Stimulated activated memory B cell treated with anti-CD40 and anti-IgM and Interleukin-4, amounts not matched to agents 10 μg/mL and 1 μg/mL and 100 μg/mL, for 72 hours (primary cell): ENCODE data around the gene MEFV.
A peak's percentile ranks its signal among the peaks of the same experiment; 100 is the strongest.
"Not testable (repeated sequence)": the region's sequence is repeated elsewhere in the genome, so short reads cannot be mapped to it uniquely, and the experiment has no call there.

ENCODE experiments used
- ATAC-seq: fragments of 150-1000 bp; cut with Tn5 transposase; 2 replicates; pipeline ENCODE4 v1.10.0; 2021
- H3K27ac Mint-ChIP-seq: one replicate; pipeline ENCODE4 v1.8.0; 2022; ENCODE audit warnings: mild to moderate bottlenecking, mixed read lengths
- H3K27me3 Mint-ChIP-seq: one replicate; pipeline ENCODE4 v1.8.0; 2022; ENCODE audit warnings: mixed read lengths
- H3K36me3 Mint-ChIP-seq: one replicate; pipeline ENCODE4 v1.8.0; 2022; ENCODE audit warnings: mixed read lengths
- H3K4me1 Mint-ChIP-seq: one replicate; pipeline ENCODE4 v1.8.0; 2022; ENCODE audit warnings: mixed read lengths
- H3K4me3 Mint-ChIP-seq: one replicate; pipeline ENCODE4 v1.8.0; 2022; ENCODE audit warnings: mild to moderate bottlenecking, moderate library complexity, mixed read lengths
- H3K9me3 Mint-ChIP-seq: one replicate; pipeline ENCODE4 v1.8.0; 2022; ENCODE audit warnings: mixed read lengths

MEFV gene

DNA sequence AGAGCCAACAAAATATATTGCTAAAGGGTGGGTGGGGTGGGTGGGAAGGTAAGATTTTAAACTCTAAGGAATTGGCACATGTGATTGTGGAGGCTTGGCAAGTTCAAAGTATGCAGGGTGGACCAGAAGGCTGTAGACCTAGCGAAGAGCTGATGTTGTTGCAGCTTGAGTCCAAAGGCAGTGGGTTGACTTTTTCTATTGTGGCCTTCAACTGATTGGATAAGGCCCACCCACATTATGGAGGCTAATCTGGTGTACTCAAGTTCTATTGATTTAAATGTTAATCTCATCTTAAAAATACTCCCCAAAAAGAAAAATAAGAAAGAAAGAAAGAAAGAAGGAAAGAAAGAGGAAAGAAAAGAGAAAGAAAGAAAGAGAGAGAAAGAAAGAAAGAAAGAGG lies 43.9 kb downstream of the MEFV start:
- peak overlapping the region; percentile 55 for H3K27ac Mint-ChIP-seq
- H3K27me3 Mint-ChIP-seq: peaks cover 47% of the 10 kb centered on the region
- H3K9me3 Mint-ChIP-seq: peaks cover 24% of the 10 kb centered on the region
- H3K4me3 Mint-ChIP-seq: no peak overlapping the region
- ATAC-seq: no peak
- peaks cover 7% of the 10 kb centered on the region for H3K36me3 Mint-ChIP-seq
- peaks cover 22% of the 10 kb centered on the region for H3K4me1 Mint-ChIP-seq

DNA sequence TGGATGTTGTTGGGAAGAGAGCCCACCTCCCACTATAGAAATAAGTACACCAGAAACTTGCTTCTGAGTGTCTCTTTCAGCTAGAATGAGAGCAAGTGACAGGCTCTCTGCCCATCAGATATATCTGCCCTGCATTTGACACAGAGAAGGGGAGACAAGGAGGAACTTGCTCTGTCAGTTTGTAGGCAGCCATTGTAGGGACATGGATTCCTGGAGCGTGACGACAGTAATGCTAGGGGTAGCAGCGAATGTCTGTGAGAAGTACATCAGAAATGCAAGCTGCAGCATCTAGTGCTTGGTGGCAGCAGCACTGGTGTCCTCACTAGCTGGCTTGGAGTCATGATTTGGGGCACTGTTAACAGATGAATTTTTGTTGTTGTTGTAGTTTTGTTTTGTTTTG lies 44.4 kb downstream of the MEFV start:
- peaks cover 27% of the 10 kb centered on the region for H3K9me3 Mint-ChIP-seq
- ATAC-seq: no peak
- H3K4me1 Mint-ChIP-seq: peaks cover 22% of the 10 kb centered on the region
- H3K36me3 Mint-ChIP-seq: peaks cover 12% of the 10 kb centered on the region
- no peak overlapping the region for H3K4me3 Mint-ChIP-seq
- H3K27ac Mint-ChIP-seq: no peak overlapping the region
- H3K27me3 Mint-ChIP-seq: peaks cover 47% of the 10 kb centered on the region

DNA sequence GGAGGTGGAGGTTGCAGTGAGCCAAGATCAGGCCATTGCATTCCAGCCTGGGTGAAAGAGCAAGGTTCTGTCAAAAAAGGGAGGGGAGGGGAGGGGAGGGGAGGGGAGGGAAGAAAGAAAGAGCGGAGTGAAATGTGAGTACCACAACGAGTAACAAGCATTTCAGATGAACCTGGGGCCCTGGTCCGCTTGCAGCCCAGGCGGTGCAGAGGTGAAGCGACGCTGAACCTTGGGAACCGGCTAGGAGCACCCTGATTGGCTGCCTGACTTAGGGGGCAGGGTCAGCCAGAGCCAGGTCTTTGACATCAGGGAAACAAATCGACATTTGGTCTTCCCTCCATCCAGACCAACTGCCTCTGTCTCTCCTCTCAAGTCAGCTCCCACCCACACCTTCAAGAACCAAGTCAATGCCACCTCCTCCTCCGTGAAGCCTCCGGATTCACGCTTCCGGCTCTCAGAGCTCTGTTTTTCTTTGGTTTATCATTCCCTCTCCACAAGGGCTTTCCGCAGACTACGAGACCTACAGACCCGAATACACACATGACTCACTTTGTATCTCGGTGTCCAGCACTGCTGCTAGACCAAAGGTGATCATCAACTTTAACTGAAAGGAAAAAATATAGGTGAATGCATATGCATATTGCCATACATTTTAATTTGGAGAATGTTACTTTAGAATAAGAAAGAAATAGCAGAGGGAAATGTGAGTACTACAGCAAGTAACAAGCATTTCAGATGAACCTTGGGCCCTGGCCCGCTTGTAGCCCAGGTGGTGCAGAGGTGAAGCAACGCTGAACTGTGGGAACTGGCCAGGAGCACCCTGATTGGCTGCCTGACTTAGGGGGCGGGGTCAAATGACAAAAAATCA lies 49.1 kb downstream of the MEFV start:
- H3K4me3 Mint-ChIP-seq: no peak overlapping the region
- H3K27me3 Mint-ChIP-seq: peaks cover 53% of the 10 kb centered on the region
- H3K27ac Mint-ChIP-seq: no peak overlapping the region
- peaks cover 22% of the 10 kb centered on the region for H3K9me3 Mint-ChIP-seq
- H3K36me3 Mint-ChIP-seq: peaks cover 13% of the 10 kb centered on the region
- no peaks in the 10 kb centered on the region for H3K4me1 Mint-ChIP-seq
- no peak for ATAC-seq

DNA sequence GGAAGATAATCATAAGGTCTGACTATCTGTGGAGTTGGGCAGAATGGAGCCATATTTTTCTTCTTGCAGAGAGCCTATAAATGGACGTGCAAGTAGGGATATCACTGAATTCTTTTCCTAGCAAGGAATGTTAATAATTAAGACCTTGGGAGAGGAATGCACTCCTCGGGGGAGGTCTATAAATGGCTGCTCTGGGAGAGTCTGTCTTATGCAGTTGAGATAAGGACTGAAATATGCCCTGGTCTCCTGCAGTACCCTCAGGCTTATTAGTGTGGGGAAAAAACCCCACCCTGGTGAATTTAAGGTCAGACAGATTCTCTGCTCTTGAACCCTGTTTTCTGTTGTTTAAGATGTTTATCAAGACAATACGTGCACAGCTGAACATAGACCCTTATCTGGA lies 50.5 kb downstream of the MEFV start:
- not testable (repeated sequence) for H3K4me1 Mint-ChIP-seq, H3K4me3 Mint-ChIP-seq, ATAC-seq, H3K27ac Mint-ChIP-seq
- Mint-ChIP-seq H3K9me3 (peaks cover 22% of the 10 kb centered on the region), H3K36me3 (peaks cover 13% of the 10 kb centered on the region), H3K27me3 (peaks cover 40% of the 10 kb centered on the region)

DNA sequence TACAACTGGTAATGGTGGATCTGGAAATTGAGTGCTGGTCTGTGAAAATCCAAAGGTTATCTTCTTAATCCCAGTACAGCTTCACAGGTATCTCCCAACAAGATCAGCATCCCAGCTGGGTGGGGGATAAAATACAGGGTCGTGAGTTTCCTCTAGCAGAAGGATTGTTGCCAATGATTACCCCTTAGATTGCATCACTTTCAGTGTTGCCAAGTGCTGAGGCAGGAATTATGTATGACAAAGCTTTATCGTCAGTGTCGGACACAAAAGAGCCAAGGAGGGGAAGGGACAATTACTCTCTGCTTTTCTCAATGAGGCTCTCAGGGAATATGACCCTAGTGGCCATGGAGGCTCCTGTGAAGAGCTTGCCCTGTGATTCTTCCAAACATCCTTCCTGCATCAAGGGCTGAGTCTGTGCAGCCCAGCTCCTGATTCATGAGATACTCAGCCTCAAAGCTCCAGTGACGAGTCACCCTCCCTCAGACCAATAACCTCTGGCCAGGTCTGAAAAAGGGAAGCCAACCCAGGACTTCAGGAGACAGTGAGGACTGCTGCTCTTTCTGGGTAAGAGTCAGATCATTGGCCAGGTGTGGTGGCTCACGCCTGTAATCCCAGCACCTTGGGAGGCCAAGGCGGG lies 53.4 kb downstream of the MEFV start:
- Mint-ChIP-seq H3K4me3 (no peak overlapping the region), H3K27ac (no peak overlapping the region), H3K36me3 (peaks cover 13% of the 10 kb centered on the region), H3K9me3 (peaks cover 16% of the 10 kb centered on the region), H3K4me1 (no peaks in the 10 kb centered on the region), H3K27me3 (peaks cover 33% of the 10 kb centered on the region)
- no peak for ATAC-seq

DNA sequence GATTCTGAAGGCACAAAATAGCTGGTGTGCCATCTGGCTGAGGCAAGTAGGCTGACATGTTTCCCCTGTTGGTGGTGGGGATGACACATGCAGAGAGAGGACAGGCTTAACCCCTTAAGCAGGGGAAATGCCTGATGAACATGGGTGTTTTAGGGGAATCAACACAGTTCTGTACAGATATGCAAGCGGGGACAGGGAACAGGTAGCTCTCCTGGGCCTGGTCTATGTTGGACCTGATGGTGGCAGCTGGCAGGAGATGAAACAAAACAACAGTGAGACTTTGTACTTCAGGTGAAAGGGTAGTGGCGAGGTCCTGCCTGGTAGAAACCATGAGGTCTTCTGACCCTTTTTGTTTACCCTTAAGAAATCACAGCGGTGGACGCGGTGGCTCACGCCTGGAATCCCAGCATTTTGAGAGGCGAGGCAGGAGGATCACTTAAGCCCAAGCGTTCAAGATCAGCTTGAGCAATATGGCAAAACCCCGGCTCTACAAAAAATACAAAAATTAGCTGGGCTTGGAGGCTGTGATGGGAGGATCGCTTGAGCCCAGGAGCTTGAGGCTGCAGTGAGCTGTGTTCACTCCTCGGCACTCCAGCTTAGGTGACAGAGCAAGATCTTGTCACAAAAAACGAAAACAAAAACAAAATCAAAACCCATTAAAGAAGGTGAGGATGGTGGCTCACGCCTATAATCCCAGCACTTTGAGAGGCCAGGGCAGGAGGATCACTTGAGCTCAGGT lies 57.9 kb downstream of the MEFV start:
- Mint-ChIP-seq H3K4me1 (no peaks in the 10 kb centered on the region), H3K27ac (no peak overlapping the region), H3K27me3 (peaks cover 45% of the 10 kb centered on the region), H3K4me3 (no peak overlapping the region), H3K9me3 (peaks cover 2% of the 10 kb centered on the region), H3K36me3 (no peaks in the 10 kb centered on the region)
- ATAC-seq: no peak

DNA sequence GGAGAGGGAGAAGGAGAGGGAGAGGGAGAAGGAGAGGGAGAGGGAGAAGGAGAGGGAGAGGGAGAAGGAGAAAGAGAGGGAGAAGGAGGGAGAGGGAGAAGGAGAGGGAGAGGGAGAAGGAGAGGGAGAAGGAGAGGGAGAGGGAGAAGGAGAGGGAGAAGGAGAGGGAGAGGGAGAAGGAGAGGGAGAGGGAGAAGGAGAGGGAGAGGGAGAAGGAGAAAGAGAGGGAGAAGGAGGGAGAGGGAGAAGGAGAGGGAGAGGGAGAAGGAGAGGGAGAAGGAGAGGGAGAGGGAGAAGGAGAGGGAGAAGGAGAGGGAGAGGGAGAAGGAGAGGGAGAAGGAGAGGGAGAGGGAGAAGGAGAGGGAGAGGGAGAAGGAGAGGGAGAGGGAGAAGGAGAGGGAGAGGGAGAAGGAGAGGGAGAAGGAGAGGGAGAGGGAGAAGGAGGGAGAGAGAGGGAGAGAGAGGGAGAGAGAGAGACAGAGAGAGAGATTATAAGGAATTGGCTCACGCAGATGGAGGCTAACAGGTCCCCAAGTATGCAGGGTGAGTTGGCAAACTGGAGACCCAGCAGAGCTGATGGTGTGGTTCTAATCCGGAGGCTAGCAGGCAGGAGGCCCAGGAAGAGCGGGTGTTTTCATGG lies 58.6 kb downstream of the MEFV start:
- not testable (repeated sequence) for H3K4me3 Mint-ChIP-seq, H3K9me3 Mint-ChIP-seq, H3K36me3 Mint-ChIP-seq, ATAC-seq, H3K27ac Mint-ChIP-seq, H3K4me1 Mint-ChIP-seq
- peaks cover 52% of the 10 kb centered on the region for H3K27me3 Mint-ChIP-seq

DNA sequence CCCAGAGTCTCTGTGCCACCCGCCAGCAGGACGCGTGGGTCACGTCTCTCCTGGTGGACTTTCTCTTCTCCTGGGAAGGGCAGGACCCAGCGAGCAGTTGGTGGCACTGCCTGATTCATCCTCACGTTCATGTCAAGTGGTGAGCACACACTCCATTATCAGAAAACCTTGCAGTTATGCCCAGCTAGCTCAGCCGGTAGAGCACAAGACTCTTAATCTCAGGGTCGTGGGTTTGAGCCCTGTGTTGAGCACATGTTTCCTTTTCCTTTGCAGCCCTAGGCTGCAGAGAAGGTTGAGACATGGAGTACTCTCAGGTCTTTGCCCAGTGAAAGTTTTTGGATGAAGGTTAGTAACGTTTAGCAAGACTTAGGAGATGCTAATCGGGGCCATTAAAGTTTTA lies 60.5 kb downstream of the MEFV start:
- no peak for ATAC-seq
- Mint-ChIP-seq H3K4me1 (no peaks in the 10 kb centered on the region), H3K36me3 (no peaks in the 10 kb centered on the region), H3K9me3 (peaks cover 2% of the 10 kb centered on the region), H3K27me3 (peaks cover 70% of the 10 kb centered on the region), H3K27ac (no peak overlapping the region), H3K4me3 (no peak overlapping the region)

DNA sequence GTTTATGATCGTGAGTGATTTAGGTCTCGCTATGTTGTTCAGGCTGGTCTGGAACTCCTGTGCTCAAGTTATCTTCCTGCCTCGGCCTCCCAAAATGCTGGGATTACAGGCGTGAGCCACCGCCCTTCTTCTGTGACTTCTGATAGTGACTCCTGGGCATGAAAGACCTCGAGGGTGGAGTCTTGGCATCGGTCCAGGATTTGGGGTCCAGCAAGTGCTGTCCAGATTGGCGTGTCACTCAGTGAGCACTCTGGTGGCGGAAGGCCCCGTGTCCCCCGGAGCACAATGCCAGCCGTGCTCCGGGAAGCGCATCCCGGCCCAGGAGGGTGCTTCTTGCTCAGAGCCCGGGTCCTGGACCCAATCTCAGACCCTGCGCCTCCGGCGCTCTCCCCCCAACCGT lies 61.6 kb downstream of the MEFV start:
- Mint-ChIP-seq H3K4me1 (peaks cover 5% of the 10 kb centered on the region), H3K4me3 (no peak overlapping the region), H3K36me3 (no peaks in the 10 kb centered on the region), H3K27me3 (peaks cover 75% of the 10 kb centered on the region), H3K27ac (no peak overlapping the region), H3K9me3 (peaks cover 2% of the 10 kb centered on the region)
- no peak for ATAC-seq

DNA sequence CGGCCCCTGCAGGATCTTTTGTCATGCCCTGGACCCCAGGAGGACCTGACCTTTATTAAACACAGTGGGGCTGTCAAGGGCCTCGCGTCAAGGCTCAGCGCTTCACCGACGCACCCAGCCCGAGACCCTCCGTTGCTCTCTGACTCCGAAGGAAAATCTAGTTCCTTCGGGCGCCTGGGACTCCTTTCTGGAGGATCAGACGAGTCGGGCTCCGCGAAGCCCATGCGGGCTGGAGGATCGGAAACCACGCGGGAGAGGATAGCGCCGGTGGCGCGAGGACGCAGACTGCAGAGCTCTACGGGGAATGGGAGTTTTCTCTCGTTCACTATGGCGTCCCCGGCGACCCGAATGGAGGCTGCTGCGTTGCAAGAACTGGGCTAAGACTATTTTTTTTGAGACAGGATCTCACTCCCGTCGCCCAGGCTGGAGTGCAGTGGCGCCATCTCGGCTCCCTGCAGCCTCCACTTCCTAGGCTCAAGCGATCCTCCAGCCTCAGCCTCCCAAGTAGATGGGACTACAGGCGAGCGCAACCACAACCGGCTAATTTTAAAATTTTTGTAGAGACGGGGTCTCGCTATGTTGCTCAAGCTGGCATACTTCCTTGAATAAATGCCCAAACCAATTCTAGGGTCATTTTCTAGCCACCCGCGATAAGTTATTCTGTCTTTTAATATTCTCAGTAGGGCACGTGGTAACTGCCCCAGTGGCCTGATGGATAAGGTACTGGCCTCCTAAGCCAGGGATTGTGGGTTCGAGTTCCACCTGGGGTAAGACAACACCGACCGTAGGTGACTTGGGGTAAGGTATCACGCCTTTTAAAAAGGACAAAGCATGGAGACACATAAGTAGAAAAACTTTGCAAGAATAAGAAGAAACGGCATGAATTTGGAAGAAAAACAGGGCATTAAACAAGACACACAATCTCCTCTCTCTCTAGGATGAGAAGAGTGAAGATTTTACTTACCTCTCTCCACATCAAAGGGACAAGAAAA lies 62.9 kb downstream of the MEFV start:
- H3K27ac Mint-ChIP-seq: no peak overlapping the region
- ATAC-seq: no peak
- peaks cover 2% of the 10 kb centered on the region for H3K9me3 Mint-ChIP-seq
- H3K27me3 Mint-ChIP-seq: peaks cover 81% of the 10 kb centered on the region
- H3K4me3 Mint-ChIP-seq: no peak overlapping the region
- H3K36me3 Mint-ChIP-seq: no peaks in the 10 kb centered on the region
- H3K4me1 Mint-ChIP-seq: peaks cover 17% of the 10 kb centered on the region

DNA sequence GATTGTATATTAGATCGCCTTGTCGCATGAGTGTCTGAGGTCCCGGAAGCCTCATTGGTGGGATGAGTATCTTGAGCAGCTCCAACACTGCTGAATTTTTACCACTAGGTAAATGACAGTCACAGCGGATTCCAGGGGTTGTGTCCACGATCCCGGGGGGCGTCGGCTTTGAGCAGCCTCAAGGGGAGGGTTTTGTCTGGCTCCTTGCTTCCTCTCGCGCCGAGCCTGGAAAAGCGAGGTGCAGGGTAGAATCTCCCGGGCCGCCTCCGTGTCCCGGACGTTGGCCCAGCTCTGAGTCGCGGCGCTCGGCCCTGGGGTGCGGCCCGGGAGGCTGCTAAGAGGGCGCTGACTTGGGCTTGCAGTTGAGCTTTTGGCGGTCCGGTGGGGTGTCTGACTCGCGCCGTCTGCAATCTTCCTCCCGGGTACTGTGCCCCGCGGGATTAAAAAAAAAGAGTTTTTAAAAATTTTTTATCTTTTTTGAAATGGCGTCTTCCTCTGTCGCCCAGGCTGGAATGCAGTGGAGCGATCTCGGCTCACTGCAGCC lies 63.9 kb downstream of the MEFV start:
- ATAC-seq: no peak
- Mint-ChIP-seq H3K4me3 (no peak overlapping the region), H3K36me3 (no peaks in the 10 kb centered on the region), H3K27ac (no peak overlapping the region), H3K4me1 (peaks cover 26% of the 10 kb centered on the region), H3K9me3 (peaks cover 2% of the 10 kb centered on the region), H3K27me3 (peaks cover 82% of the 10 kb centered on the region)
